HCT116 (cell line): ENCODE results near the gene LGALS9. TPM values are rescaled to one million over a fixed set of nuclear protein-coding genes. Genes with fewer than 3 reads are reported as not detected.

Experiments
- ATAC-seq: fragments of 200-7000 bp; cut with Tn5 transposase; 2 replicates; pipeline ENCODE4 v1.9.1; 2020; ENCODE audit warnings: mild to moderate bottlenecking, moderate library complexity
- BruUV-seq: library from RNA; stranded (reverse); fragments of 400-500 nt; replicated peaks from 2 replicates; lab custom pipeline; 2021; lab: Mats Ljungman, UMichigan
- CTCF ChIA-PET: fragments of 300-600 bp; sonication (Branson Sonifier 250); formaldehyde crosslinking; loops from one replicate; lab custom pipeline; 2021; ENCODE audit warnings: antibody characterized with exemption; lab: Charles Lee
- POLR2A ChIA-PET: fragments of 300-600, 350-600 bp; sonication (Branson Sonifier 250); formaldehyde crosslinking; loops from one replicate; lab custom pipeline; 2021; ENCODE audit warnings: antibody characterized with exemption; lab: Charles Lee
- RAD21 ChIA-PET, 2 experiments: fragments of 300-600 bp; sonication (Branson Sonifier 250); formaldehyde crosslinking; loops; one replicate each; lab custom pipeline; 2023; ENCODE audit warnings: low total read pairs in 2 of 2; ENCODE audit not compliant: uncharacterized antibody in 2 of 2, unreplicated experiment in 2 of 2, low non-redundant PET in 1 of 2; lab: Charles Lee
- DNase-seq: peaks from one replicate; pipeline ENCODE4 v3.0.0-alpha.2; 2010; ENCODE audit warnings: low read depth, low spot score
- H2AFZ ChIP-seq: fragments of 200-600 bp; shearing (Covaris generic), sonication (generic); 2 replicates; pipeline ENCODE4 v1.6.1; 2017; ENCODE audit warnings: low read depth, mixed run types, mixed read lengths, antibody characterized with exemption, low read length; ENCODE audit not compliant: poor library complexity, severe bottlenecking
- H3K27ac ChIP-seq: 2 replicates; pipeline ENCODE4 v1.5.1; 2012; ENCODE audit warnings: low read depth, low read length
- H3K27me3 ChIP-seq: fragments of 200-600 bp; sonication (generic); 2 replicates; pipeline ENCODE4 v1.6.1; 2016; ENCODE audit warnings: mixed run types, low read length, mixed read lengths; ENCODE audit not compliant: insufficient read depth
- H3K36me3 ChIP-seq, 2 experiments: fragments of 200-500 bp in 1 of 2; fragments of 200-600 bp in 1 of 2; sonication (Bioruptor generic) in 1 of 2; sonication (generic) in 1 of 2; 2 replicates each; pipeline versions ENCODE4 v1.5.1 to v1.6.1; 2014 to 2016; ENCODE audit warnings: low read length in 2 of 2, inconsistent platforms in 1 of 2, mixed read lengths in 1 of 2, mixed run types in 1 of 2; ENCODE audit not compliant: insufficient read depth in 2 of 2, control insufficient read depth in 1 of 2
- H3K4me1 ChIP-seq, 2 experiments: fragments of 200-600 bp in 1 of 2; sonication (generic) in 1 of 2; 2 replicates each; pipeline versions ENCODE4 v1.5.1 to v1.6.1; 2012 to 2017; ENCODE audit warnings: low read length in 2 of 2, inconsistent platforms in 1 of 2, mild to moderate bottlenecking in 1 of 2, mixed read lengths in 1 of 2, mixed run types in 1 of 2, moderate library complexity in 1 of 2; ENCODE audit not compliant: insufficient read depth in 2 of 2, control insufficient read depth in 1 of 2
- H3K4me2 ChIP-seq: fragments of 200-600 bp; sonication (generic); 2 replicates; pipeline ENCODE4 v1.6.1; 2017; ENCODE audit warnings: mixed run types, low read length, mixed read lengths
- H3K4me3 ChIP-seq, 2 experiments: fragments of 200-600 bp in 1 of 2; sonication (generic) in 1 of 2; replicated peaks in 1 of 2; 2 replicates each; pipeline ENCODE4 v1.5.1; 2011 to 2016; ENCODE audit warnings: low read length in 2 of 2, control low read depth in 1 of 2, low read depth in 1 of 2, mild to moderate bottlenecking in 1 of 2, mixed read lengths in 1 of 2, mixed run types in 1 of 2
- H3K79me2 ChIP-seq: fragments of 200-600 bp; sonication (generic); 2 replicates; pipeline ENCODE4 v1.6.1; 2017; ENCODE audit warnings: mild to moderate bottlenecking, mixed run types, low read length, moderate library complexity, mixed read lengths; ENCODE audit not compliant: insufficient read depth
- H3K9ac ChIP-seq: fragments of 200-600 bp; sonication (generic); 2 replicates; pipeline ENCODE4 v1.6.1; 2016; ENCODE audit warnings: low read length, mixed read lengths
- H3K9me2 ChIP-seq: fragments of 200-600 bp; sonication (generic), shearing (Covaris generic); 2 replicates; pipeline ENCODE4 v1.6.1; 2017; ENCODE audit warnings: mixed run types, mild to moderate bottlenecking, moderate library complexity; ENCODE audit not compliant: insufficient read depth
- H3K9me3 ChIP-seq, 2 experiments: fragments of 200-500 bp in 1 of 2; fragments of 200-600 bp in 1 of 2; sonication (Bioruptor generic) in 1 of 2; sonication (generic) in 1 of 2; 2 replicates each; pipeline ENCODE4 v1.6.1; 2014 to 2017; ENCODE audit warnings: low read length in 2 of 2, mixed read lengths in 2 of 2, inconsistent platforms in 1 of 2, low read depth in 1 of 2, mild to moderate bottlenecking in 1 of 2, mixed run types in 1 of 2, moderate library complexity in 1 of 2; ENCODE audit not compliant: control insufficient read depth in 1 of 2, insufficient read depth in 1 of 2
- H4K20me1 ChIP-seq: fragments of 200-600 bp; sonication (generic), shearing (Covaris generic); 2 replicates; pipeline ENCODE4 v1.6.1; 2017; ENCODE audit warnings: mixed run types, mild to moderate bottlenecking, moderate library complexity; ENCODE audit not compliant: insufficient read depth
- ATF3 ChIP-seq: IDR thresholded peaks from 2 replicates; pipeline ENCODE4 v1.6.1; 2012
- CBX3 ChIP-seq: IDR thresholded peaks from 2 replicates; pipeline ENCODE4 v1.6.1; 2012; ENCODE audit warnings: low read depth
- CEBPB ChIP-seq: IDR thresholded peaks from 2 replicates; pipeline ENCODE4 v1.6.1; 2012; ENCODE audit warnings: low read depth
- EGR1 ChIP-seq: IDR thresholded peaks from 2 replicates; pipeline ENCODE4 v1.6.1; 2012; ENCODE audit warnings: low read depth
- ELF1 ChIP-seq: IDR thresholded peaks from 2 replicates; pipeline ENCODE4 v1.6.1; 2012; ENCODE audit warnings: low read depth, borderline replicate concordance
- EZH2 ChIP-seq: fragments of 200-600 bp; sonication (generic); IDR thresholded peaks from 2 replicates; pipeline ENCODE4 v1.6.1; 2017; ENCODE audit warnings: antibody characterized with exemption, mixed run types
- EZH2phosphoT487 ChIP-seq: fragments of 200-600 bp; IDR thresholded peaks from 2 replicates; pipeline ENCODE4 v1.6.1; 2018; ENCODE audit warnings: antibody characterized with exemption, borderline replicate concordance
- FOSL1 ChIP-seq: IDR thresholded peaks from 2 replicates; pipeline ENCODE4 v1.6.1; 2012; ENCODE audit warnings: low read depth
- JUND ChIP-seq: IDR thresholded peaks from 2 replicates; pipeline ENCODE4 v1.6.1; 2012
- MAX ChIP-seq: IDR thresholded peaks from 2 replicates; pipeline ENCODE4 v1.6.1; 2012
- POLR2A ChIP-seq: IDR thresholded peaks from 2 replicates; pipeline ENCODE4 v1.7.0; 2011; ENCODE audit warnings: borderline replicate concordance; ENCODE audit not compliant: insufficient read depth, insufficient read length; ENCODE audit errors: extremely low read depth
- RAD21 ChIP-seq: IDR thresholded peaks from 2 replicates; pipeline ENCODE4 v1.6.1; 2012; ENCODE audit warnings: low read depth, mild to moderate bottlenecking
- REST ChIP-seq: IDR thresholded peaks from 2 replicates; pipeline ENCODE4 v1.6.1; 2012; ENCODE audit warnings: low read depth
- SIN3A ChIP-seq: IDR thresholded peaks from 2 replicates; pipeline ENCODE4 v1.6.1; 2012; ENCODE audit warnings: low read depth
- SP1 ChIP-seq: IDR thresholded peaks from 2 replicates; pipeline ENCODE4 v1.6.1; 2012; ENCODE audit warnings: low read depth
- SRF ChIP-seq: IDR thresholded peaks from 2 replicates; pipeline ENCODE4 v1.6.1; 2012; ENCODE audit warnings: low read depth
- TCF7L2 ChIP-seq: IDR thresholded peaks from 2 replicates; pipeline ENCODE4 v1.7.0; 2011; ENCODE audit warnings: borderline replicate concordance, inconsistent platforms; ENCODE audit not compliant: insufficient read depth, insufficient read length; ENCODE audit errors: extremely low read depth
- YY1 ChIP-seq: IDR thresholded peaks from 2 replicates; pipeline ENCODE4 v1.6.1; 2011; ENCODE audit warnings: low read length, low read depth, moderate library complexity, mild to moderate bottlenecking; ENCODE audit not compliant: insufficient replicate concordance; ENCODE audit errors: extremely low read depth
- ZBTB33 ChIP-seq: IDR thresholded peaks from 2 replicates; pipeline ENCODE4 v1.6.1; 2011; ENCODE audit warnings: mild to moderate bottlenecking, low read length, moderate library complexity; ENCODE audit not compliant: insufficient replicate concordance; ENCODE audit errors: extremely low read depth
- ZNF274 ChIP-seq: fragments of 200-500 bp; sonication (Bioruptor generic); IDR thresholded peaks from 2 replicates; pipeline ENCODE4 v1.6.1; 2014; ENCODE audit warnings: mild to moderate bottlenecking, low read depth, low read length, inconsistent platforms
- intact Hi-C: fragments of 100-400 bp; cut with micrococcal nuclease; formaldehyde crosslinking; loops from 2 replicates; pipeline ENCODE4 v1.10.0; 2022
- total RNA-seq: library from RNA; stranded (reverse); gene quantifications from one replicate; pipeline ENCODE4 v1.2.1, GENCODE V29; 2021; ENCODE audit not compliant: unreplicated experiment

LGALS9 gene
- total RNA-seq, 1 experiment from 2014 or later = 1.9 TPM

GRCh38 chr17:27634026-27634335 lies 3.0 kb downstream of the LGALS9 start:
- CTCF ChIA-PET = no interaction called here
- H3K4me1 ChIP-seq = peaks cover 4 to 9% of the 10 kb centered on the region in 2 experiments; a peak in 2 of 4 replicates
- no peak overlapping the region for H3K27ac ChIP-seq
- no peaks in the 10 kb centered on the region for H3K9me2 ChIP-seq
- no TSS peak for BruUV-seq
- DNase-seq (no peak), ATAC-seq (no peak)
- RAD21 ChIA-PET = no interaction called here
- no peak overlapping the region for H3K4me3 ChIP-seq
- POLR2A ChIA-PET = no interaction called here
- H3K27me3 ChIP-seq = no peaks in the 10 kb centered on the region
- no peak for TF ChIP-seq REST
- no peak for TF ChIP-seq TCF7L2
- TF ChIP-seq SP1 = no peak
- no peak for TF ChIP-seq ZBTB33
- TF ChIP-seq CEBPB = no peak
- TF ChIP-seq MAX = no peak
- no peak for TF ChIP-seq SIN3A
- TF ChIP-seq ZNF274 = no peak
- no peak for TF ChIP-seq RAD21
- TF ChIP-seq EZH2phosphoT487 = no peak
- no peak for TF ChIP-seq EGR1
- no peak for TF ChIP-seq FOSL1
- no peak for TF ChIP-seq ELF1
- no peak for TF ChIP-seq JUND
- TF ChIP-seq SRF = no peak
- TF ChIP-seq CBX3 = no peak
- TF ChIP-seq YY1 = no peak
- TF ChIP-seq EZH2 = no peak
- no peak for TF ChIP-seq ATF3
- no peak for TF ChIP-seq POLR2A
- no peaks in the 10 kb centered on the region for H3K36me3 ChIP-seq
- no peaks in the 10 kb centered on the region for H3K9me3 ChIP-seq
- intact Hi-C loops = no loop called here
- no peaks in the 10 kb centered on the region for H4K20me1 ChIP-seq
- no peaks in the 10 kb centered on the region for H3K79me2 ChIP-seq
- H3K4me2 ChIP-seq = no peak overlapping the region
- H2AFZ ChIP-seq = no peak overlapping the region
- H3K9ac ChIP-seq = no peak overlapping the region
